Mucosa of descending colon (tissue), 3 donors: Measurements from ENCODE around the gene IL36G. TPM values are rescaled to one million over a fixed set of nuclear protein-coding genes. Genes with fewer than 3 reads are reported as not detected.

Experiments used
- ATAC-seq: fragments of 200-7000 bp; cut with Tn5 transposase; one replicate; pipeline ENCODE4 v1.9.1; 2020; ENCODE audit warnings: mild to moderate bottlenecking, moderate library complexity
- DNase-seq, 3 donors: peaks; one replicate each; pipeline ENCODE4 v3.0.0-alpha.2; 2020
- H3K36me3 ChIP-seq: fragments of 200-600 bp; one replicate; pipeline ENCODE4 v1.8.0; 2021; ENCODE audit warnings: low read depth, mild to moderate bottlenecking
- H3K4me1 ChIP-seq: fragments of 200-600 bp; one replicate; pipeline ENCODE4 v1.8.0; 2021; ENCODE audit warnings: low read depth, mild to moderate bottlenecking
- H3K4me3 ChIP-seq: fragments of 200-600 bp; one replicate; pipeline ENCODE4 v1.8.0; 2021; ENCODE audit warnings: mild to moderate bottlenecking
- H3K9me3 ChIP-seq: fragments of 200-600 bp; one replicate; pipeline ENCODE4 v1.8.0; 2021; ENCODE audit warnings: mild to moderate bottlenecking
- CTCF ChIP-seq: fragments of 200-600 bp; IDR thresholded peaks from one replicate; pipeline ENCODE4 v1.8.0; 2022; ENCODE audit warnings: antibody characterized with exemption, mild to moderate bottlenecking
- intact Hi-C, 2 donors: fragments of 100-400 bp; cut with DNase I in 1 of 2; cut with micrococcal nuclease in 1 of 2; formaldehyde crosslinking; loops; one replicate each; pipeline versions ENCODE4 v1.11.0 to v1.11.1; 2022; cut with DNase I, micrococcal nuclease
- total RNA-seq, 3 donors: library from RNA; stranded (reverse); fragmentation: NEBNext Ultra II Directional in 2 of 3; extraction: Animal tissue kit (Norgen Biotek cat#: 25700) in 2 of 3; gene quantifications; one replicate each; pipeline versions ENCODE4 v1.2.1 to v1.2.4, GENCODE V29; 2021 to 2023
- donor health status: DM: no; HTN: no; CAD: no; lungs with moderate emphysema.
- donor health status: DM: no; HTN: no; CAD: no.
- donor health status: DM: no; HTN: yes; CAD: no.

IL36G gene
- total RNA-seq, 3 donors from 2014 or later, result not detected

- TF ChIP-seq CTCF, result no peak
Measured at GRCh38 chr2:113018509-113018908, 40.7 kb downstream of the IL36G start.

GRCh38 chr2:113021312-113021711, 43.5 kb downstream of the IL36G start:
- intact Hi-C loops, result no loop called here
- H3K9me3 ChIP-seq, result no peaks in the 10 kb centered on the region
- DNase-seq (no peak), ATAC-seq (no peak)
- H3K4me3 ChIP-seq, result no peak overlapping the region
- H3K4me1 ChIP-seq, result no peaks in the 10 kb centered on the region
- TF ChIP-seq CTCF, result no peak
- no peaks in the 10 kb centered on the region for H3K36me3 ChIP-seq

More at GRCh38 chr2:113018509-113018908, 40.7 kb downstream of the IL36G start:
- no peak for ATAC-seq
- intact Hi-C loops, result no loop called here
- Histone ChIP-seq H3K4me3 (no peak overlapping the region), H3K36me3 (no peaks in the 10 kb centered on the region), H3K4me1 (no peaks in the 10 kb centered on the region), H3K9me3 (no peaks in the 10 kb centered on the region)
- DNase-seq, result no peak

- DNase-seq (no peak), ATAC-seq (no peak)
- intact Hi-C loops, result no loop called here
- Histone ChIP-seq H3K9me3 (no peaks in the 10 kb centered on the region), H3K4me3 (no peak overlapping the region), H3K4me1 (no peaks in the 10 kb centered on the region), H3K36me3 (no peaks in the 10 kb centered on the region)
- TF ChIP-seq CTCF, result no peak
Measured at GRCh38 chr2:113024764-113025163, 47.0 kb downstream of the IL36G start.

GRCh38 chr2:113025737-113026136, 47.9 kb downstream of the IL36G start:
- DNase-seq, result no peak
- TF ChIP-seq CTCF, result no peak
- intact Hi-C loops, result no loop called here
- Histone ChIP-seq H3K36me3 (no peaks in the 10 kb centered on the region), H3K4me3 (no peak overlapping the region), H3K9me3 (no peaks in the 10 kb centered on the region), H3K4me1 (no peaks in the 10 kb centered on the region)
- ATAC-seq, result no peak

GRCh38 chr2:113027691-113028090, 49.9 kb downstream of the IL36G start:
- DNase-seq (no peak), ATAC-seq (no peak)
- H3K4me1 ChIP-seq, result no peaks in the 10 kb centered on the region
- no peaks in the 10 kb centered on the region for H3K36me3 ChIP-seq
- TF ChIP-seq CTCF, result no peak
- H3K9me3 ChIP-seq, result no peaks in the 10 kb centered on the region
- H3K4me3 ChIP-seq, result no peak overlapping the region
- intact Hi-C loops, result no loop called here

GRCh38 chr2:113028112-113028511, 50.3 kb downstream of the IL36G start:
- ATAC-seq (no peak), DNase-seq (no peak)
- intact Hi-C loops, result no loop called here
- Histone ChIP-seq H3K9me3 (no peaks in the 10 kb centered on the region), H3K36me3 (no peaks in the 10 kb centered on the region), H3K4me1 (no peaks in the 10 kb centered on the region), H3K4me3 (no peak overlapping the region)
- no peak for TF ChIP-seq CTCF
